ENCODE measurements around the gene LIPA.
"Not testable (repeated sequence)": the region's sequence is repeated elsewhere in the genome, so short reads cannot be mapped to it uniquely, and the experiment has no call there.

LIPA gene

DNA sequence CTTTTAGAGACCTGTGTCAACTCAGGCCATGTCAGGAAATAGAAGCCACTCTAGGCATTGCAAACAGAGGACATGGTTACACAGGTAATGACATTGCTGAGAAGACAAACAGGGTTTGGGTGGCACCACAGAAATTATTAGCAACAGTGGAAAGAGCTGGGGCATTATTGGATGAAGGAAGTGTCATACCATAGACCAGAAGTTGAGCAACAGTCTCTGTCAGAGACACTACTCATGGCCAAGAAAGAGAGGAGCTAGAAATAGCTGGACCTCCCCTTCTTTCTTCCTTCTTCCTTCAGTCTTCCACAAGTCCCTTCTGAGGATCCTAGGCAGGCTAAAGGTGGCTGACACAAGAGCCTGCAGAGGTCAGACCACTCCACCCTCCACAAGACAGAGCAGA lies 4.2 kb upstream of the LIPA start:
- no peak overlapping the region for H3K27ac ChIP-seq
- CTCF ChIA-PET: no interaction called here
- no peak for DNase-seq (ENCODE audit: low spot score)
- POLR2A ChIA-PET (ENCODE audit: low non-redundant PET): no interaction called here
- no peak for TF ChIP-seq CTCF (conservative IDR thresholded peaks at IDR 0.05; ENCODE audit: low read depth)

DNA sequence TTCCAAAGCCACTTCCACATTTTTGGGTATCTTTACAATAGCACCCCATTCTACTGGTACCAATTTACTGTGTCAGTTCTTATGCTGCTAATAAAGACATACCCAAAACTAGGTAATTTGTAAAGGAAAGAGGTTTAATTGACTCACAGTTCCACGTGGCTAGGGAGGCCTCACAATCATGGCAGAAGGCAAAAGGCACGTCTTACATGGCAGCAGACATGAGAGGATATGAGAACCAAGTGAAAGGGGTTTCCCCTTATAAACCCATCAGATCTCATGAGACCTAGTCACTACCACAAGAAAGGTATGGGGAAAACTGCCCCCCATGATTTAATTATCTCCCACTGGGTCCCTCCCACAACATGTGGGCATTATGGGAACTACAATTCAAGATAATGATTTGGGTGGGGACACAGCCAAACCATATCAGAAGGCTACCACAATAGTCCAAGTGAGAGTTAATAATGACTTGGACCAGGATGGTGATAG lies 3.6 kb upstream of the LIPA start:
- POLR2A ChIA-PET (ENCODE audit: low non-redundant PET); H3K27ac ChIP-seq; CTCF ChIA-PET: not testable (repeated sequence)

GRCh38 chr10:89252225-89252585 lies 630 bp upstream of the LIPA start:
- CTCF ChIA-PET: interaction anchor here (0.7 to 0.8 kb wide), 2 partner anchors 50 to 53 kb away, joined by 3 read pairs; partner anchors contain the start of gene IFIT2
- POLR2A ChIA-PET (ENCODE audit: low non-redundant PET): interaction anchor here (1.0 kb wide), 1 partner anchor 163 kb away, joined by 3 read pairs; the partner anchor contains the start of gene IFIT5
- DNase-seq (ENCODE audit: low spot score): no peak
- peak overlapping the region; percentile 72 for H3K27ac ChIP-seq
- no peak for TF ChIP-seq CTCF (conservative IDR thresholded peaks at IDR 0.05; ENCODE audit: low read depth)

More for the DNA sequence above, 3.6 kb upstream of the LIPA start:
- DNase-seq (ENCODE audit: low spot score): not testable (repeated sequence)

GRCh38 chr10:89250865-89251408 lies 638 bp downstream of the LIPA start:
- DNase-seq (ENCODE audit: low spot score): no peak
- CTCF ChIA-PET: interaction anchor here (0.5 to 1.3 kb wide), 6 partner anchors 20 to 297 kb away, joined by 3 to 5 read pairs (median 3); no protein-coding TSS in a partner anchor
- peak overlapping the region; percentile 72 for H3K27ac ChIP-seq
- POLR2A ChIA-PET (ENCODE audit: low non-redundant PET): interaction anchor here (0.9 kb wide), 1 partner anchor 224 kb away, joined by 3 read pairs; no protein-coding TSS in a partner anchor
- no peak for TF ChIP-seq CTCF (conservative IDR thresholded peaks at IDR 0.05; ENCODE audit: low read depth)

- no peak for DNase-seq (ENCODE audit: low spot score)
- no peak overlapping the region for H3K27ac ChIP-seq
- CTCF ChIA-PET: interaction anchor here (0.6 kb wide), 2 partner anchors 47 to 269 kb away, joined by 3 to 5 read pairs; no protein-coding TSS in a partner anchor
- TF ChIP-seq CTCF (conservative IDR thresholded peaks at IDR 0.05; ENCODE audit: low read depth): no peak
- POLR2A ChIA-PET (ENCODE audit: low non-redundant PET): no interaction called here
Observed at GRCh38 chr10:89248990-89249389, 2.6 kb downstream of the LIPA start.

GRCh38 chr10:89247623-89248022 lies 4.0 kb downstream of the LIPA start:
- POLR2A ChIA-PET (ENCODE audit: low non-redundant PET); DNase-seq (ENCODE audit: low spot score); H3K27ac ChIP-seq: not testable (repeated sequence)
- CTCF ChIA-PET: interaction anchor here (0.6 kb wide), 1 partner anchor 24 kb away, joined by 8 read pairs; no protein-coding TSS in a partner anchor

GRCh38 chr10:89245802-89246201 lies 5.8 kb downstream of the LIPA start:
- H3K27ac ChIP-seq: no peak overlapping the region
- ChIA-PET POLR2A (ENCODE audit: low non-redundant PET) (no interaction called here), CTCF (interaction anchor here (0.9 kb wide), 1 partner anchor 146 kb away, joined by 3 read pairs; no protein-coding TSS in a partner anchor)
- TF ChIP-seq CTCF (conservative IDR thresholded peaks at IDR 0.05; ENCODE audit: low read depth): no peak
- DNase-seq (ENCODE audit: low spot score): no peak

Measured in RWPE1 (cell line).